ENCODE measurements around the gene OR2T1. TPM values are rescaled to one million over a fixed set of nuclear protein-coding genes. Genes with fewer than 3 reads are reported as not detected.

OR2T1 gene
- polyA plus RNA-seq, 2 of the 4 experiments (the other 2 are of a cell fraction) = not detected

- POLR2A ChIA-PET = no interaction called here
- no peak overlapping the region for H3K27ac ChIP-seq
- no peak for ATAC-seq
- FAIRE-seq = no peak
- no peaks in the 10 kb centered on the region for H3K4me1 ChIP-seq
- no peak overlapping the region for H3K4me3 ChIP-seq
- H3K9me3 ChIP-seq = peaks cover 5% of the 10 kb centered on the region; the same call in 1 of the 3 replicates
- CTCF ChIA-PET = no interaction called here
- no peak for TF ChIP-seq CHD4 (IDR thresholded peaks at IDR 0.05; ENCODE audit: borderline replicate concordance)
- no peak for TF ChIP-seq RFX5 (IDR thresholded peaks at IDR 0.05)
- TF ChIP-seq HOXA7 (CRISPR knock-in tag; IDR thresholded peaks at IDR 0.05) = no peak
- no peak for TF ChIP-seq NFE2L2 (conservative IDR thresholded peaks at IDR 0.05; ENCODE audit: low read length)
- TF ChIP-seq CBX8 (IDR thresholded peaks at IDR 0.05) = no peak
- no peak for TF ChIP-seq CBX2 (IDR thresholded peaks at IDR 0.05; ENCODE audit: borderline replicate concordance, low read depth)
- TF ChIP-seq MAX (IDR thresholded peaks at IDR 0.05) = no peak
- TF ChIP-seq HOXB13 (CRISPR knock-in tag; IDR thresholded peaks at IDR 0.05; ENCODE audit: low read depth) = no peak
- TF ChIP-seq MYC (IDR thresholded peaks at IDR 0.05; ENCODE audit: borderline replicate concordance, low read length) = no peak
- no peak for TF ChIP-seq JUN (IDR thresholded peaks at IDR 0.05)
- no peak for DNase-seq (ENCODE audit: low read depth in 1 of 2, low spot score in 1 of 2)
- H3K4me2 ChIP-seq = no peak overlapping the region
Measured at GRCh38 chr1:248366609-248367008, 36.2 kb upstream of the OR2T1 start.

- ChIA-PET CTCF (no interaction called here), POLR2A (no interaction called here)
- no peak overlapping the region for H3K4me2 ChIP-seq
- no peak overlapping the region for H3K27ac ChIP-seq
- H3K4me3 ChIP-seq = no peak overlapping the region
- TF ChIP-seq USF2 (IDR thresholded peaks at IDR 0.05) (no peak), MYC (IDR thresholded peaks at IDR 0.05; ENCODE audit: borderline replicate concordance, low read length) (no peak), HDAC2 (IDR thresholded peaks at IDR 0.05) (no peak), ZC3H11A (IDR thresholded peaks at IDR 0.05) (no peak), NFE2L2 (conservative IDR thresholded peaks at IDR 0.05; ENCODE audit: low read length) (no peak), TP53 (CRISPR knock-in tag; IDR thresholded peaks at IDR 0.05) (no peak), BCL3 (IDR thresholded peaks at IDR 0.05) (no peak), EHF (CRISPR knock-in tag; IDR thresholded peaks at IDR 0.05) (no peak), BHLHE40 (IDR thresholded peaks at IDR 0.05; ENCODE audit: low read depth, low read length) (no peak)
- 3% methylated on average over 5 of the region's 5 CpGs for WGBS (ENCODE audit: missing lambda C conversion rate)
- FAIRE-seq (no peak), DNase-seq (ENCODE audit: low read depth in 1 of 2, low spot score in 1 of 2) (no peak), ATAC-seq (no peak)
- H3K4me1 ChIP-seq = no peaks in the 10 kb centered on the region
- H3K9me3 ChIP-seq = peaks cover 7% of the 10 kb centered on the region; the same call in 1 of the 3 replicates
Measured at GRCh38 chr1:248372394-248372793, 30.5 kb upstream of the OR2T1 start.

- Histone ChIP-seq H3K4me2 (no peak overlapping the region), H3K4me1 (no peaks in the 10 kb centered on the region), H3K4me3 (no peak overlapping the region), H3K27ac (no peak overlapping the region), H3K9me3 (peaks cover 3% of the 10 kb centered on the region; the same call in 1 of the 3 replicates)
- ChIA-PET CTCF (no interaction called here), POLR2A (no interaction called here)
- no peak for FAIRE-seq
- DNase-seq (ENCODE audit: low read depth in 1 of 2, low spot score in 1 of 2) = no peak
- no peak for ATAC-seq
- 0% methylated on average over 4 of the region's 4 CpGs for WGBS (ENCODE audit: missing lambda C conversion rate)
- TF ChIP-seq BCL3 (IDR thresholded peaks at IDR 0.05) (no peak), BHLHE40 (IDR thresholded peaks at IDR 0.05; ENCODE audit: low read depth, low read length) (no peak), ESRRA (IDR thresholded peaks at IDR 0.05; ENCODE audit: borderline replicate concordance, low read length) (no peak), NFE2L2 (conservative IDR thresholded peaks at IDR 0.05; ENCODE audit: low read length) (no peak), CHD2 (IDR thresholded peaks at IDR 0.05; ENCODE audit: low read length, partially characterized antibody) (no peak), RARB (CRISPR knock-in tag; IDR thresholded peaks at IDR 0.05) (no peak), ATOH8 (CRISPR knock-in tag; IDR thresholded peaks at IDR 0.05; ENCODE audit: low read depth) (no peak), RNF2 (IDR thresholded peaks at IDR 0.05; ENCODE audit: borderline replicate concordance, low read depth) (no peak), JUN (IDR thresholded peaks at IDR 0.05) (no peak), MAX (IDR thresholded peaks at IDR 0.05) (no peak), CBX8 (IDR thresholded peaks at IDR 0.05) (no peak), ELK1 (IDR thresholded peaks at IDR 0.05; ENCODE audit: low read depth, low read length) (no peak), CBX2 (IDR thresholded peaks at IDR 0.05; ENCODE audit: borderline replicate concordance, low read depth) (no peak), CEBPB (IDR thresholded peaks at IDR 0.05) (no peak), EP300 (IDR thresholded peaks at IDR 0.05) (no peak), ZC3H11A (IDR thresholded peaks at IDR 0.05) (no peak), HMGXB4 (CRISPR knock-in tag; IDR thresholded peaks at IDR 0.05; ENCODE audit: borderline replicate concordance) (no peak), CHD4 (IDR thresholded peaks at IDR 0.05; ENCODE audit: borderline replicate concordance) (no peak)
Measured at GRCh38 chr1:248373761-248374160, 29.1 kb upstream of the OR2T1 start.

Data from A549 (cell line).